GM12873 (cell line): ENCODE measurements around the gene DLEC1.

ENCODE experiments used
- CTCF ChIP-seq: IDR thresholded peaks from 2 replicates; pipeline ENCODE4 v1.5.1; 2012; ENCODE audit warnings: low read depth, mild to moderate bottlenecking, moderate library complexity, low read length, control low read depth; ENCODE audit not compliant: insufficient read depth; ENCODE audit errors: missing control alignments

The DLEC1 gene

GRCh38 chr3:38003371-38003816 is 35.6 kb upstream of the DLEC1 start:
- peak; percentile 95 for TF ChIP-seq CTCF

- TF ChIP-seq CTCF, result no peak
These were observed 35.1 kb upstream of the DLEC1 start for GRCh38 chr3:38003817-38004414.

DNA sequence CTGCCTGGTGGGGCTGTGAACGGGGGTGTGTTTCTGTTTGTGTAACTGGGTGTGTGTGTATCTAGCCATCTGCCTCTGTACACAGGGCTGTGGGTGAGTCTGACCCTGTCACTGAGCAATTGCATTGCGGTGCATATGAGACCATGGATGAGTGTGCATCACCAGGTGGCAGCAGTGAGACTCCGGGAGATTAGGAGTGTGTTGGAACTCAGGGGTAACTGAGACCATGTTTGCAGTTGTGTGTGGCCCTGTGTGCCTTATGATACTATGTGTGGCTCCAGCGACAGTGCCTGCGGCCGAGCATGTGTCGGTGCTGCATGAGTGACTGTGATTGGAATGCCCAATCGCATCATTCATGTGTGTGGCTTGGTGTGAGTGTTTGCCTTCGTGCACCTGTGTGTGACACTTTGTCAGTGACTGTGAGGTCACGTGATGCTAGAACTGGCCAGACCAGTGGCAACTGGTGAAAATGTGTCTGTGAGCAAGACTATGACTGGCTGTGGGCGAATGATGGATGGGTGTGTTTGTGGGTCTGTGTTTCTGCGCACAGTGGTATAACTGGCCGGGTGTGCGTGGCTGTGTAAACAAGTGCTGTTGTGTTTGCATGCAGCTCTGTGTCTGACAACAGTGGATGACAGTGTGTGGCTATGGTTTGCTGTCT is 34.5 kb upstream of the DLEC1 start:
- peak; percentile 80 for TF ChIP-seq CTCF

GRCh38 chr3:38005076-38006020 is 33.7 kb upstream of the DLEC1 start:
- TF ChIP-seq CTCF, result no peak

DNA sequence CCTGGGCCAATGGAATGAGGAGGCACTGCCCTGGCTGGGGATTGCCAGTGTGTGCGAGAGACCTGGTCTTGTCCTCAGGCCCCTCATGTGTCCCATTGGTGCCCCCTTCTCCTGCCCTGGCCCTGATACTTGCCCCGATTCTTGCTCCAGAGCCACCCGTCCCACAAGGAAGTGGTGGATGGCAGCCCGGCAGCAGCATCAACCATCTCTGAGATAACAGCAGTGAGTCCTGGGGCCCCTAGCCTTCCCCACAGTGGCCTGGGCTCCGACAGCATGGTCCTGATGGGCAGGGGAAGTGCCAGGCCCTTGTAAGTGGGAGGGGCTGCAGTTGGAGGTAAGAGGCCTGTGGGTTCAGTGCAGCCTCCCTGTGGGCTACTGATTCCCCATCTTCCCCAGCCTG is 33.0 kb upstream of the DLEC1 start:
- TF ChIP-seq CTCF, result no peak

- no peak for TF ChIP-seq CTCF
These were observed 32.5 kb upstream of the DLEC1 start for GRCh38 chr3:38006445-38006995.

- no peak for TF ChIP-seq CTCF
These were observed 31.3 kb upstream of the DLEC1 start for GRCh38 chr3:38007754-38008090.
